Fibroblast of skin of scalp (primary cell): Measurements from ENCODE around the gene LIN37.
A peak's percentile ranks its signal among the peaks of the same experiment; 100 is the strongest.

Source experiments
- DNase-seq: peaks from one replicate; pipeline ENCODE4 v3.0.0-alpha.2; 2013

LIN37 gene

GRCh38 chr19:35736913-35737886 is 11.2 kb upstream of the LIN37 start:
- DNase-seq, result no peak

- DNase-seq, result no peak
Observed at GRCh38 chr19:35738021-35738886, 10.1 kb upstream of the LIN37 start.

- no peak for DNase-seq
Observed at GRCh38 chr19:35738887-35739229, 9.5 kb upstream of the LIN37 start.

- no peak for DNase-seq
Observed at GRCh38 chr19:35739275-35740107, 8.9 kb upstream of the LIN37 start.

GRCh38 chr19:35740108-35740422 is 8.3 kb upstream of the LIN37 start:
- no peak for DNase-seq

- DNase-seq, result peak; percentile 96
Observed at GRCh38 chr19:35740423-35741202, 7.8 kb upstream of the LIN37 start.

GRCh38 chr19:35741203-35741515 is 7.2 kb upstream of the LIN37 start:
- no peak for DNase-seq

- no peak for DNase-seq
Observed at GRCh38 chr19:35742121-35742724, 6.2 kb upstream of the LIN37 start, which contains the start of gene IGFLR1. IGFLR1 (minus strand) TSS chr19:35742452; CDS start chr19:35741180, 1,272 bp downstream.

- DNase-seq, result no peak
Observed at GRCh38 chr19:35743640-35744429, 4.5 kb upstream of the LIN37 start.

GRCh38 chr19:35744430-35745327 is 3.7 kb upstream of the LIN37 start:
- peak; percentile 97 for DNase-seq

- DNase-seq, result peak; percentile 99
Observed at GRCh38 chr19:35745328-35746086, 2.9 kb upstream of the LIN37 start, which contains the start of the genes PSENEN and U2AF1L4. PSENEN (plus strand) TSS chr19:35745651; CDS start chr19:35745931, 280 bp downstream. U2AF1L4 (minus strand) TSS chr19:35745418; CDS start chr19:35745391, 27 bp downstream.

- no peak for DNase-seq
Observed at GRCh38 chr19:35746087-35746462, 2.3 kb upstream of the LIN37 start.

GRCh38 chr19:35746531-35746930 is 1.8 kb upstream of the LIN37 start:
- no peak for DNase-seq

- no peak for DNase-seq
Observed at GRCh38 chr19:35750167-35750566, 1.8 kb downstream of the LIN37 start.

GRCh38 chr19:35751839-35752745 is 3.7 kb downstream of the LIN37 start:
- no peak for DNase-seq

- no peak for DNase-seq
Observed at GRCh38 chr19:35752746-35753350, 4.5 kb downstream of the LIN37 start.
